ENCODE data around the gene NFIX. TPM values are rescaled to one million over a fixed set of nuclear protein-coding genes. Genes with fewer than 3 reads are reported as not detected.
A peak's percentile ranks its signal among the peaks of the same experiment; 100 is the strongest.

Gene NFIX
- total RNA-seq, 4 donors from 2014 or later = 56.0 to 154 (median 79.4) TPM

DNA sequence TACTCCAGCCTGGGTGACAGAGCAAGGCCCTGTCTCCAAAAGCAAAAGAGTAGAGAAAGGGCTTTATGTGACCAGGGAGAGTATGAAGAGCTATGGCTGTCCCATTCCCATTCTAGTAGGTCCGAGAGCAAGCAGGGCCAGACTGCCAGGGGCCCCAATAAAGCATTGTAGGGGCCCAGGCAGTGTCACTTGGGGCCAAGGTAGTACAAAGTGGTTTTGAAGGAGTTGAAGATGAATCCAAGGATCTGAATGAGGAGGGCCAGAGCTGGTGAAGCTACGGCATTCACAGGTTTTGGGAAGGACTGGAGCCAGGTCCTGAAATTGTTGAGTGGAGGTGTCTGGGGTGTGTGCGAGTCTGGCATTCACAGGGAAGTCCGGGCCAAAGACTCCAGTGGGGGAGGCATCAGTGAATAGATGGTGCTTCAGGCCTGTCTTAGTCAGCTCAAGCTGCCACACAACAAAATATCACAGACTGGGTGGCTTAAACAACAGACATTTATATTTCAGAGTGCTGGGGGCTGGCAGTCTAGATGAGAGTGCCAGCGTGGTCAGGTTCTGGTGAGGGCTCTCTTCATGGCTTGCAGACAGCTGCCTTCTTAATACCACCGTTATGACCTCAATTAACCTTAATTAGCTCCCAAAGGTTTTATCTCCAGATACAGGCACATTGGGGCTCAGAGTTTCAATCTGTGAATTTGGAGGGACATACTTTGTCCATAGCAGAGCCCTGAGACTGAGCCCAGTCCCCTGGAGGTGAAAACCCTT lies 132.7 kb downstream of the NFIX start:
- H3K27me3 ChIP-seq = no peaks in the 10 kb centered on the region
- TF ChIP-seq POLR2A (IDR thresholded peaks at IDR 0.05; ENCODE audit: low read depth) (no peak), EP300 (IDR thresholded peaks at IDR 0.05) (no peak), POLR2AphosphoS5 (IDR thresholded peaks at IDR 0.05) (no peak)
- TF ChIP-seq, protein P1, sequence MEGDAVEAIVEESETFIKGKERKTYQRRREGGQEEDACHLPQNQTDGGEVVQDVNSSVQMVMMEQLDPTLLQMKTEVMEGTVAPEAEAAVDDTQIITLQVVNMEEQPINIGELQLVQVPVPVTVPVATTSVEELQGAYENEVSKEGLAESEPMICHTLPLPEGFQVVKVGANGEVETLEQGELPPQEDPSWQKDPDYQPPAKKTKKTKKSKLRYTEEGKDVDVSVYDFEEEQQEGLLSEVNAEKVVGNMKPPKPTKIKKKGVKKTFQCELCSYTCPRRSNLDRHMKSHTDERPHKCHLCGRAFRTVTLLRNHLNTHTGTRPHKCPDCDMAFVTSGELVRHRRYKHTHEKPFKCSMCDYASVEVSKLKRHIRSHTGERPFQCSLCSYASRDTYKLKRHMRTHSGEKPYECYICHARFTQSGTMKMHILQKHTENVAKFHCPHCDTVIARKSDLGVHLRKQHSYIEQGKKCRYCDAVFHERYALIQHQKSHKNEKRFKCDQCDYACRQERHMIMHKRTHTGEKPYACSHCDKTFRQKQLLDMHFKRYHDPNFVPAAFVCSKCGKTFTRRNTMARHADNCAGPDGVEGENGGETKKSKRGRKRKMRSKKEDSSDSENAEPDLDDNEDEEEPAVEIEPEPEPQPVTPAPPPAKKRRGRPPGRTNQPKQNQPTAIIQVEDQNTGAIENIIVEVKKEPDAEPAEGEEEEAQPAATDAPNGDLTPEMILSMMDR (IDR thresholded peaks at IDR 0.05) = no peak
- H3K27ac ChIP-seq (replicated peaks in 1 of 4) = no peak overlapping the region
- no peaks in the 10 kb centered on the region for H3K9me3 ChIP-seq
- intact Hi-C loops (cut with DNase I) = no loop called here
- DNase-seq (ENCODE audit: extremely low spot score) = no peak
- peaks cover 0 to 14% (median 3%) of the 10 kb centered on the region in 4 donors for H3K4me1 ChIP-seq
- peaks cover 0 to 14% (median 6%) of the 10 kb centered on the region in 4 donors for H3K36me3 ChIP-seq
- H3K4me3 ChIP-seq = no peak overlapping the region
- WGBS = 83% methylated on average over 6 of the region's 6 CpGs

DNA sequence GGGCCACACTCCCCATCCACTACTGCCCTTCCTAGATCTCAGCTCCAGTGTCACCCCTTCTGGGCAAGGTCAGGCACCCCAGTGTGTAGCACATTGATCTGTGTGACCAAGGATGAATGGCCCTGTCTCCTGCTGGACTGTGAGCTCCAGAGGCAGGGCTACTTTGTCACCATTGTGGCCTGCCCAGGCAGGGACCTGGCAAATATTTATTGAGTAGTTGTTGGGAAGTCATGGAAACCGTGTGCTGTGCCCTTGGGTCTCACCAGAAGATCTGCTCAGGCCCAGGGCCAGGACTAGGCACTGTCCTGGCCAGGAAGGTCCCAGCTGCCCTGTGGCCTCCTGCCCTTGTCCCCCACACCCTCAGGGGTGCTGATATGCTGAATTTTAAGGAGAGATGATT lies 133.3 kb downstream of the NFIX start:
- Histone ChIP-seq H3K9me3 (no peaks in the 10 kb centered on the region), H3K36me3 (peaks cover 0 to 14% (median 6%) of the 10 kb centered on the region in 4 donors), H3K27ac (replicated peaks in 1 of 4) (no peak overlapping the region), H3K4me1 (peaks cover 1 to 20% (median 8%) of the 10 kb centered on the region in 4 donors), H3K4me3 (no peak overlapping the region), H3K27me3 (no peaks in the 10 kb centered on the region)
- DNase-seq (ENCODE audit: extremely low spot score) = no peak
- 80% methylated on average over 1 of the region's 1 CpG for whole genome bisulfite sequencing
- intact Hi-C loops (cut with DNase I) = no loop called here
- no peak for TF ChIP-seq POLR2A (IDR thresholded peaks at IDR 0.05; ENCODE audit: low read depth)
- TF ChIP-seq POLR2AphosphoS5 (IDR thresholded peaks at IDR 0.05) = no peak
- TF ChIP-seq EP300 (IDR thresholded peaks at IDR 0.05) = no peak
- TF ChIP-seq, protein P1 (IDR thresholded peaks at IDR 0.05) = no peak

DNA sequence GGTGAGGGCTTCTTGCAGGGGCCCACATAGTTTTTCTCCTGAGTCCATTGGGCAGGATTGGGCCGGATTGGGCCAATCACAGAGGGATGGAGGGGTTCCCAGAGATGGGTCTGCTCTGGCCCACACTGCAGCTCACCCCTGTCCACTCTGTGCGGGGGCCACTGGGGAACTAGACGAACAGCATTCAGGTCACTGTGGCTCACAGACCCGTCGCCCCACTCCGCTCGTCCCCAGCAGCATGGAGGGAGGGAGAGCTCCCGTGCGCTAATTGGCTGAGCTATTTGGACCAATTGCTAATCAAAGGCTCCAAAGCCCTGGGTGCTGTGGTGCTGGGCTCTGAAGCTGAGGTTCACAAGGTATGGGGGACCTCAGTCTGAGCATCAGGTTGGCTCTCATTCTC lies 134.1 kb downstream of the NFIX start:
- intact Hi-C loops (cut with DNase I) = no loop called here
- no peak for DNase-seq (ENCODE audit: extremely low spot score)
- no peak for TF ChIP-seq EP300 (IDR thresholded peaks at IDR 0.05)
- no peak for TF ChIP-seq POLR2AphosphoS5 (IDR thresholded peaks at IDR 0.05)
- TF ChIP-seq POLR2A (IDR thresholded peaks at IDR 0.05; ENCODE audit: low read depth) = no peak
- 100% methylated on average over 1 of the region's 9 CpGs for WGBS
- Histone ChIP-seq H3K9me3 (no peaks in the 10 kb centered on the region), H3K4me1 (peaks cover 9 to 27% (median 16%) of the 10 kb centered on the region in 4 donors), H3K36me3 (peaks cover 0 to 11% (median 5%) of the 10 kb centered on the region in 4 donors), H3K27ac (replicated peaks in 1 of 4) (no peak overlapping the region), H3K4me3 (no peak overlapping the region), H3K27me3 (no peaks in the 10 kb centered on the region)

DNA sequence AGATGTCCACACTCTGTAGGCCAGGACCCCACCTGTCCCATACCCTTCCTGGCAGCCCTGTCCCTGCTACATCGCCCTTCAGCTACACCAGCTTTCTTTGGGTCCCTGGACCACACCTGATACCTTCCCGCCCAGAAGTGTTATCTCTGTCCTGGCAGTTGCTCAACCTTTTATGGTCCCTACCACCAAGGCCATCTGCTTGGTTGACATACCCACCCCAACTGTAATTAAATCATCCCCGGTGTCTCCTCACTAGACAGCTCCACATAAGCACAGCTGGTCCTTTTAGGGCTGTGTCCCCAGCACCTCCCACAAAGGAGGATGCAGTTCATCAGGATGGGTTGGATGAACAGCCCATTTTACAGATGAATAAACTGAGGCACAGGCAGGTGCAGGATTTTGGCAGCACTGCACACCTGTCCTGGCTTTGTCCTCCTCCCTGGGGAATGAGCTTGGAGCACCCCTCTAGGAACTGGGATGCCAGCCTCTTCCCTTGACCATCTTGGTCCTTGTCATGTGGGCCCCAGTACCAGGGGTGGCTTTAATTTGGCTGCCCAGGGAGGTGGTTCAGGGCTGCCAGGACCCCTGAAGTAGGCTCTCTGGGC lies 135.7 kb downstream of the NFIX start:
- no peaks in the 10 kb centered on the region for H3K27me3 ChIP-seq
- no peak overlapping the region for H3K4me3 ChIP-seq
- no peaks in the 10 kb centered on the region for H3K9me3 ChIP-seq
- no peak overlapping the region for H3K27ac ChIP-seq (replicated peaks in 1 of 4)
- no peak for DNase-seq (ENCODE audit: extremely low spot score)
- intact Hi-C loops (cut with DNase I) = no loop called here
- WGBS = 92% methylated on average over 3 of the region's 3 CpGs
- H3K4me1 ChIP-seq = peaks cover 14 to 41% (median 23%) of the 10 kb centered on the region in 4 donors
- TF ChIP-seq EP300 (IDR thresholded peaks at IDR 0.05) = no peak
- TF ChIP-seq POLR2A (IDR thresholded peaks at IDR 0.05; ENCODE audit: low read depth) = no peak
- no peak for TF ChIP-seq POLR2AphosphoS5 (IDR thresholded peaks at IDR 0.05)
- TF ChIP-seq, protein P1 (IDR thresholded peaks at IDR 0.05) = no peak
- H3K36me3 ChIP-seq = peaks cover 7 to 17% (median 13%) of the 10 kb centered on the region in 4 donors

DNA sequence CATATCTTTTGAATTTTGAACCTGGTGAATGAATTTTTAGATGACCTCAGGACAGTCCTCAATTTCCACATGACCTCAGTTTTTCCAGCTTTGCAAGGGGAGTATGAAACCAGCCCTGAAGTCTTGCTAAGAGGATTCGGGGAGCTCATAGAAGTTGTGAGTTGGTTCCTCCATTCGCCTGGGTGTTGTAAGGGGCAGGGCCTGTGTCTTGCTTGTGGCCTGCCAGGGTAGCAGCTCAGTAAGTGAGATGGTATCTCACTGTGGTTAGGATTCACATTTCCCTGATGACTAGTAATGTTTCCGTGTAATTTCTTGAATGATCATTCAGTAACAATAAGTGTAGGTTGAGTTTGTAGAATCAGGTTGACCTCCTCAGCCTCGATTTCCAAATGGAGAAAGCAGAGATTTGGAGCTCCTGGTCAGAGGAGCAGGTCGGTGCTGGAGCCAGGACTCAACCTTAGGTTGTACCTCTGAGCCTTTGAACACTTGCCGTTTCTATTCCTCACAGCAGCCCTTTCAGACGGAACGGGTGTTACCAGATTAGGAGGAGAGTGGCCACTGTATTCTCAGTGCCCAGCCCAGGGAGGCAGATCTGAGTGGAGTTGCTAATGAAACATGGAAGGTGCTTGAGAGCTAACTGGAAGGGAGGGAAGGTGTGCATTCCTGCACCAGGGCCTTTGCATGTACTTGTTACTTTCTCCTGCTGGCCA lies 137.4 kb downstream of the NFIX start:
- no peak for DNase-seq (ENCODE audit: extremely low spot score)
- Histone ChIP-seq H3K4me1 (peaks cover 14 to 40% (median 23%) of the 10 kb centered on the region in 4 donors), H3K36me3 (peaks cover 9 to 28% (median 26%) of the 10 kb centered on the region in 4 donors), H3K9me3 (no peaks in the 10 kb centered on the region), H3K4me3 (no peak overlapping the region), H3K27me3 (no peaks in the 10 kb centered on the region), H3K27ac (replicated peaks in 1 of 4) (peak overlapping the region in 1 of 4 donors; percentile 58)
- WGBS = 81% methylated on average over 5 of the region's 8 CpGs
- TF ChIP-seq EP300 (IDR thresholded peaks at IDR 0.05) = no peak
- TF ChIP-seq, protein P1 (IDR thresholded peaks at IDR 0.05) = no peak
- TF ChIP-seq POLR2A (IDR thresholded peaks at IDR 0.05; ENCODE audit: low read depth) = no peak
- TF ChIP-seq POLR2AphosphoS5 (IDR thresholded peaks at IDR 0.05) = no peak
- intact Hi-C loops (cut with DNase I) = no loop called here
